H9 (cell line): ENCODE results near the gene MESD. TPM values are rescaled to one million over a fixed set of nuclear protein-coding genes. Genes with fewer than 3 reads are reported as not detected.

ENCODE experiments used
- DNase-seq: peaks from one replicate; pipeline ENCODE4 v3.0.0-alpha.2; 2017
- H2AFZ ChIP-seq: one replicate; pipeline ENCODE4 v1.6.1; 2013; ENCODE audit warnings: mild to moderate bottlenecking, low read length, control low read depth, moderate library complexity
- H2AK5ac ChIP-seq: 2 replicates; pipeline ENCODE4 v1.6.1; 2013; ENCODE audit warnings: low read length, control low read depth, mixed read lengths; ENCODE audit not compliant: insufficient read length
- H2BK120ac ChIP-seq: one replicate; pipeline ENCODE4 v1.6.1; 2013; ENCODE audit warnings: low read depth, mild to moderate bottlenecking, low read length, control low read depth, inconsistent platforms; ENCODE audit not compliant: poor library complexity, severe bottlenecking
- H2BK12ac ChIP-seq: 2 replicates; pipeline ENCODE4 v1.6.1; 2013; ENCODE audit warnings: low read length, control low read depth, mixed read lengths, low read depth; ENCODE audit not compliant: insufficient read length
- H2BK15ac ChIP-seq: 2 replicates; pipeline ENCODE4 v1.6.1; 2013; ENCODE audit warnings: low read depth, low read length, control low read depth
- H2BK20ac ChIP-seq: one replicate; pipeline ENCODE4 v1.6.1; 2013; ENCODE audit warnings: low read depth, mild to moderate bottlenecking, low read length, control low read depth, inconsistent platforms; ENCODE audit not compliant: poor library complexity, severe bottlenecking
- H2BK5ac ChIP-seq: 2 replicates; pipeline ENCODE4 v1.6.1; 2013; ENCODE audit warnings: low read length, control low read depth, mixed read lengths; ENCODE audit not compliant: insufficient read length
- H3K14ac ChIP-seq: 2 replicates; pipeline ENCODE4 v1.6.1; 2013; ENCODE audit warnings: low read length, control low read depth; ENCODE audit not compliant: insufficient read depth
- H3K18ac ChIP-seq: 2 replicates; pipeline ENCODE4 v1.6.1; 2013; ENCODE audit warnings: low read depth, mild to moderate bottlenecking, mixed read lengths, low read length, control low read depth; ENCODE audit not compliant: insufficient read length
- H3K23ac ChIP-seq: 2 replicates; pipeline ENCODE4 v1.6.1; 2013; ENCODE audit warnings: low read length, control low read depth, mixed read lengths, low read depth; ENCODE audit not compliant: insufficient read length
- H3K23me2 ChIP-seq: 2 replicates; pipeline ENCODE4 v1.6.1; 2013; ENCODE audit warnings: low read depth, mild to moderate bottlenecking, mixed read lengths, low read length, control low read depth; ENCODE audit not compliant: insufficient read length, poor library complexity, severe bottlenecking
- H3K27ac ChIP-seq: 2 replicates; pipeline ENCODE4 v1.5.1; 2013; ENCODE audit warnings: low read length, control low read depth, mixed read lengths, low read depth; ENCODE audit not compliant: insufficient read length
- H3K27me3 ChIP-seq: 2 replicates; pipeline ENCODE4 v1.6.1; 2013; ENCODE audit warnings: low read length, control low read depth, inconsistent platforms; ENCODE audit not compliant: insufficient read depth
- H3K4ac ChIP-seq: 2 replicates; pipeline ENCODE4 v1.6.1; 2013; ENCODE audit warnings: low read depth, mild to moderate bottlenecking, control low read depth, inconsistent platforms, low read length, moderate library complexity
- H3K4me1 ChIP-seq: 2 replicates; pipeline ENCODE4 v1.6.1; 2013; ENCODE audit warnings: low read length, control low read depth, inconsistent platforms; ENCODE audit not compliant: insufficient read depth
- H3K4me2 ChIP-seq: 2 replicates; pipeline ENCODE4 v1.6.1; 2013; ENCODE audit warnings: low read length, control low read depth, mixed read lengths; ENCODE audit not compliant: insufficient read length, insufficient read depth
- H3K56ac ChIP-seq: 2 replicates; pipeline ENCODE4 v1.6.1; 2013; ENCODE audit warnings: low read depth, mild to moderate bottlenecking, mixed read lengths, low read length, control low read depth; ENCODE audit not compliant: insufficient read length
- H3K79me1 ChIP-seq: 2 replicates; pipeline ENCODE4 v1.6.1; 2013; ENCODE audit warnings: low read depth, mild to moderate bottlenecking, moderate library complexity, low read length, control low read depth, inconsistent platforms; ENCODE audit not compliant: insufficient read depth, poor library complexity, severe bottlenecking
- H3K79me2 ChIP-seq: 2 replicates; pipeline ENCODE4 v1.6.1; 2013; ENCODE audit warnings: low read length, control low read depth, inconsistent platforms; ENCODE audit not compliant: insufficient read depth
- H3K9ac ChIP-seq: 2 replicates; pipeline ENCODE4 v1.6.1; 2013; ENCODE audit warnings: low read length, control low read depth, mixed read lengths; ENCODE audit not compliant: insufficient read length; ENCODE audit errors: extremely low read depth
- H3K9me3 ChIP-seq: one replicate; pipeline ENCODE4 v1.6.1; 2013; ENCODE audit warnings: low read depth, low read length, inconsistent platforms; ENCODE audit not compliant: control insufficient read depth
- H3T11ph ChIP-seq: one replicate; pipeline ENCODE4 v1.6.1; 2013; ENCODE audit warnings: mild to moderate bottlenecking, low read length, control low read depth, inconsistent platforms
- H4K20me1 ChIP-seq: one replicate; pipeline ENCODE4 v1.6.1; 2013; ENCODE audit not compliant: control insufficient read depth, insufficient read length, insufficient read depth
- H4K5ac ChIP-seq: 2 replicates; pipeline ENCODE4 v1.6.1; 2013; ENCODE audit warnings: low read depth, mild to moderate bottlenecking, mixed read lengths, low read length, control low read depth; ENCODE audit not compliant: insufficient read length
- H4K8ac ChIP-seq: replicated peaks from 2 replicates; pipeline ENCODE4 v1.6.1; 2013; ENCODE audit warnings: low read length, control low read depth, mixed read lengths, low read depth; ENCODE audit not compliant: insufficient read length
- H4K91ac ChIP-seq: 2 replicates; pipeline ENCODE4 v1.6.1; 2013; ENCODE audit warnings: low read depth, mild to moderate bottlenecking, moderate library complexity, mixed read lengths, low read length, control low read depth; ENCODE audit not compliant: insufficient read length
- H3K27ac Mint-ChIP-seq, 3 experiments: 2 replicates in 2 of 3; 3 replicates in 1 of 3; pipeline ENCODE4 v1.8.0; 2020 to 2021; ENCODE audit warnings: mixed read lengths in 3 of 3, mild to moderate bottlenecking in 1 of 3, moderate library complexity in 1 of 3
- H3K27me3 Mint-ChIP-seq: 2 replicates; pipeline ENCODE4 v1.8.0; 2021; ENCODE audit warnings: low read depth, mild to moderate bottlenecking, moderate library complexity, mixed read lengths
- H3K36me3 Mint-ChIP-seq, 3 experiments: 2 replicates in 2 of 3; 3 replicates in 1 of 3; pipeline ENCODE4 v1.8.0; 2020 to 2021; ENCODE audit warnings: low read depth in 3 of 3, mixed read lengths in 3 of 3; ENCODE audit not compliant: insufficient read depth in 1 of 3
- H3K4me1 Mint-ChIP-seq, 2 experiments: 2 replicates each; pipeline ENCODE4 v1.8.0; 2020; ENCODE audit warnings: mixed read lengths in 2 of 2
- H3K4me3 Mint-ChIP-seq, 2 experiments: 2 replicates in 1 of 2; 3 replicates in 1 of 2; pipeline ENCODE4 v1.8.0; 2020 to 2021; ENCODE audit warnings: mild to moderate bottlenecking in 2 of 2, mixed read lengths in 2 of 2, moderate library complexity in 1 of 2
- H3K9me3 Mint-ChIP-seq, 2 experiments: 2 replicates in 1 of 2; 3 replicates in 1 of 2; pipeline ENCODE4 v1.8.0; 2020; ENCODE audit warnings: mild to moderate bottlenecking in 2 of 2, mixed read lengths in 2 of 2, moderate library complexity in 1 of 2
- WGBS: extraction: QIAGEN DNeasy Blood & Tissue Kit; methylation state at CpG from one replicate; pipeline ENCODE4 v1.1.7; 2013; ENCODE audit warnings: missing lambda C conversion rate, low lambda C conversion rate, mixed read lengths; ENCODE audit not compliant: insufficient read length; ENCODE audit errors: extremely low coverage; 5-methylcytosine and 5-hydroxymethylcytosine counted together
- total RNA-seq: library from RNA; stranded (reverse); gene quantifications from 2 replicates; pipeline ENCODE4 v1.2.1, GENCODE V29; 2021
- TF ChIP-seq, protein P1 (sequence below): fragments of 200-600 bp; sonication (generic); conservative IDR thresholded peaks from 3 replicates; pipeline ENCODE4 v1.8.0; 2021; ENCODE audit warnings: antibody characterized with exemption, mild to moderate bottlenecking

MESD gene
- total RNA-seq, 1 experiment from 2014 or later = 29.1 TPM

DNA sequence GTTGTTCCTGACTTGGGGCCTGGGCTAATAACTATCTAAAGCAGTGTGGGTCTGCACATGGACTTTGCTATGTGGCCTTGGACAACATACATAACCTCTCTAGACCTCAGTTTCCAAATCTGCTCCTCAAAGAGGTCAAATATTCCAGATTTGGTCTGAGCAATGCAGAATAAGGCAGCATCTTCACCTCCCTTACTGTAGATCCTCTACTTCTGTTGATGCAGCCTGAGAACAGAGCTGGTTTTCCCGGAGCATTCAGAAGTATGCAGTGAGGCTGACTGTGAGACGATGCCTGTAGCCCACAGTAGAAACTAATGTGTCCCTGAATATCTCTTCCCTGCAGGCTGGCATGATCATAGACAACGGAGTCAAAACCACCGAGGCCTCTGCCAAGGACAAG lies 65.3 kb downstream of the MESD start:
- Mint-ChIP-seq H3K36me3 (no peaks in the 10 kb centered on the region), H3K27me3 (peaks cover 3% of the 10 kb centered on the region), H3K4me1 (no peaks in the 10 kb centered on the region), H3K4me3 (no peak overlapping the region), H3K27ac (no peak overlapping the region), H3K9me3 (no peaks in the 10 kb centered on the region)
- no CpG with 5 or more reads among the region's 4 CpGs for WGBS
- no peak overlapping the region for H4K5ac ChIP-seq
- H3K56ac ChIP-seq = no peak overlapping the region
- no peak overlapping the region for H2AFZ ChIP-seq
- no peak overlapping the region for H2BK12ac ChIP-seq
- H3K18ac ChIP-seq = no peak overlapping the region
- no peaks in the 10 kb centered on the region for H3K79me1 ChIP-seq
- no peaks in the 10 kb centered on the region for H4K20me1 ChIP-seq
- H3K4ac ChIP-seq = no peak overlapping the region
- H2BK15ac ChIP-seq = no peak overlapping the region
- no peak overlapping the region for H3K14ac ChIP-seq
- no peaks in the 10 kb centered on the region for H3K79me2 ChIP-seq
- H2BK120ac ChIP-seq = no peak overlapping the region
- H2AK5ac ChIP-seq = no peak overlapping the region
- no peaks in the 10 kb centered on the region for H3K27me3 ChIP-seq
- H3K23ac ChIP-seq = no peak overlapping the region
- H3T11ph ChIP-seq = no peak overlapping the region
- H4K8ac ChIP-seq = no peak overlapping the region
- no peak overlapping the region for H2BK20ac ChIP-seq
- no peaks in the 10 kb centered on the region for H3K23me2 ChIP-seq
- no peak overlapping the region for H4K91ac ChIP-seq
- H3K9me3 ChIP-seq = no peaks in the 10 kb centered on the region
- TF ChIP-seq, protein P1, sequence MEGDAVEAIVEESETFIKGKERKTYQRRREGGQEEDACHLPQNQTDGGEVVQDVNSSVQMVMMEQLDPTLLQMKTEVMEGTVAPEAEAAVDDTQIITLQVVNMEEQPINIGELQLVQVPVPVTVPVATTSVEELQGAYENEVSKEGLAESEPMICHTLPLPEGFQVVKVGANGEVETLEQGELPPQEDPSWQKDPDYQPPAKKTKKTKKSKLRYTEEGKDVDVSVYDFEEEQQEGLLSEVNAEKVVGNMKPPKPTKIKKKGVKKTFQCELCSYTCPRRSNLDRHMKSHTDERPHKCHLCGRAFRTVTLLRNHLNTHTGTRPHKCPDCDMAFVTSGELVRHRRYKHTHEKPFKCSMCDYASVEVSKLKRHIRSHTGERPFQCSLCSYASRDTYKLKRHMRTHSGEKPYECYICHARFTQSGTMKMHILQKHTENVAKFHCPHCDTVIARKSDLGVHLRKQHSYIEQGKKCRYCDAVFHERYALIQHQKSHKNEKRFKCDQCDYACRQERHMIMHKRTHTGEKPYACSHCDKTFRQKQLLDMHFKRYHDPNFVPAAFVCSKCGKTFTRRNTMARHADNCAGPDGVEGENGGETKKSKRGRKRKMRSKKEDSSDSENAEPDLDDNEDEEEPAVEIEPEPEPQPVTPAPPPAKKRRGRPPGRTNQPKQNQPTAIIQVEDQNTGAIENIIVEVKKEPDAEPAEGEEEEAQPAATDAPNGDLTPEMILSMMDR = no peak
- no peak overlapping the region for H3K4me2 ChIP-seq
- no peak overlapping the region for H2BK5ac ChIP-seq
- H3K27ac ChIP-seq = no peak overlapping the region
- no peak overlapping the region for H3K9ac ChIP-seq
- H3K4me1 ChIP-seq = no peaks in the 10 kb centered on the region
- no peak for DNase-seq
